ENCODE results near the gene TREML1.

- TF ChIP-seq YY1 (IDR thresholded peaks at IDR 0.05; ENCODE audit: low read depth): no peak
- no peak for TF ChIP-seq USF1 (IDR thresholded peaks at IDR 0.05)
- no peak for TF ChIP-seq CREB1 (IDR thresholded peaks at IDR 0.05; ENCODE audit: low read depth)
- TF ChIP-seq TAF1 (IDR thresholded peaks at IDR 0.05; ENCODE audit: low read depth): no peak
- TF ChIP-seq TEAD4 (IDR thresholded peaks at IDR 0.05): no peak
- TF ChIP-seq EP300 (IDR thresholded peaks at IDR 0.05; ENCODE audit: borderline replicate concordance): no peak
- no peak for TF ChIP-seq REST (IDR thresholded peaks at IDR 0.05; ENCODE audit: low read depth)
Measured at GRCh38 chr6:41122918-41123317, 31.2 kb downstream of the TREML1 start.

All from Ishikawa (cell line).